Ureter (tissue), 1 donor: ENCODE measurements around the gene ZNF490. TPM values are rescaled to one million over a fixed set of nuclear protein-coding genes. Genes with fewer than 3 reads are reported as not detected.

Experiments
- DNase-seq: peaks from one replicate; pipeline ENCODE4 v3.0.0-alpha.2; 2020; ENCODE audit warnings: low spot score
- total RNA-seq: library from RNA; stranded (reverse); gene quantifications from one replicate; pipeline ENCODE4 v1.2.4, GENCODE V29; 2023
- donor health status: DM: yes; HTN: yes; CAD: no.

ZNF490 gene
- total RNA-seq, 1 donor from 2014 or later, result 12.1 TPM

DNA sequence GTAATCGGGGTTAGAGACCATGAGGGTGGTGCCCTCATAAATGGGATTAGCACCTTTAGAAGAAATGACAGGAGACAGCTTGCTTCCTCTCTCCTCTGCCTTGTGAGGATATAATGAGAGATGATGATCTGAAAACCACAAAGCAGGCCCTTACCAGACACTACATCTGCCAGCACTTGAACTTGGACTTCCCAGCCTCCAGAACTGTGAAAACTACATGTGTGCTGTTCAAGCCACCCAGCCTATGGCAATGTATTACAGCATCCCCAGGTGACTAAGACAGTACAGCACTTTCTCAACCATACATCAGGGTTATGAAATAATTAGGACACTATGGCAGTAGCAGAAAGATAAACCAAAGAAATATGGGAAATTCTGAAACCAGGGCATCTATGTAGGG is 66.8 kb downstream of the ZNF490 start:
- DNase-seq, result no peak

Other genes with a start within 250 kb of the ZNF490 start
- 8.0 TPM for gene ZNF442, start 245.1 kb downstream of the ZNF490 start, total RNA-seq
- gene ZNF799, start 209.5 kb downstream of the ZNF490 start, total RNA-seq, result 10.3 TPM
- gene ZNF443, start 169.8 kb downstream of the ZNF490 start, total RNA-seq, result 10.9 TPM
- gene ZNF709, start 126.0 kb downstream of the ZNF490 start, total RNA-seq, result 3.9 TPM
- gene ZNF564, start 59.3 kb downstream of the ZNF490 start, total RNA-seq, result 31.1 TPM
- 40.9 TPM for gene ZNF791, start 107 bp upstream of the ZNF490 start, total RNA-seq
- 85.1 TPM for gene MAN2B1, start 55.9 kb upstream of the ZNF490 start, total RNA-seq
- gene WDR83, start 56.0 kb upstream of the ZNF490 start, total RNA-seq, result 11.0 TPM
- gene DHPS, start 71.1 kb upstream of the ZNF490 start, total RNA-seq, result 79.7 TPM
- not detected for gene GNG14, start 77.2 kb upstream of the ZNF490 start, total RNA-seq
- gene FBXW9, start 85.8 kb upstream of the ZNF490 start, total RNA-seq, result 8.7 TPM
- gene TNPO2, start 113.1 kb upstream of the ZNF490 start, total RNA-seq, result 111 TPM
- 132 TPM for gene TRIR, start 123.9 kb upstream of the ZNF490 start, total RNA-seq
- 55.6 TPM for gene GET3, start 126.7 kb upstream of the ZNF490 start, total RNA-seq
- not detected for gene BEST2, start 141.0 kb upstream of the ZNF490 start, total RNA-seq
- 79.0 TPM for gene HOOK2, start 164.7 kb upstream of the ZNF490 start, total RNA-seq
- 191 TPM for gene JUNB, start 180.7 kb upstream of the ZNF490 start, total RNA-seq
- gene PRDX2, start 191.0 kb upstream of the ZNF490 start, total RNA-seq, result 196 TPM
- 4.4 TPM for gene THSD8, start 191.3 kb upstream of the ZNF490 start, total RNA-seq
- gene RNASEH2A, start 195.8 kb upstream of the ZNF490 start, total RNA-seq, result 8.8 TPM
- not detected for gene RTBDN, start 223.8 kb upstream of the ZNF490 start, total RNA-seq
- 0.36 TPM for gene MAST1, start 227.7 kb upstream of the ZNF490 start, total RNA-seq